HepG2 (cell line): ENCODE results near the gene MAN2A2. TPM values are rescaled to one million over a fixed set of nuclear protein-coding genes. Genes with fewer than 3 reads are reported as not detected.

Experiments
- ARID3A ChIP-seq: IDR thresholded peaks from 2 replicates; pipeline ENCODE4 v1.6.1; 2012; ENCODE audit warnings: low read depth, low read length, improper control_type of control experiment
- CREBL2 ChIP-seq: sonication (generic); formaldehyde crosslinking; IDR thresholded peaks from 2 replicates; pipeline ENCODE4 v1.8.1; 2023; ENCODE audit warnings: missing genetic modification reagents, mild to moderate bottlenecking, borderline replicate concordance
- E2F5 ChIP-seq: sonication (generic); formaldehyde crosslinking; conservative IDR thresholded peaks from 2 replicates; pipeline ENCODE4 v1.4.0; 2020; ENCODE audit warnings: missing genetic modification reagents
- SALL1 ChIP-seq: sonication (generic); formaldehyde crosslinking; IDR thresholded peaks from 2 replicates; pipeline ENCODE4 v1.8.0; 2022; ENCODE audit warnings: mild to moderate bottlenecking, missing genetic modification reagents
- SALL2 ChIP-seq: sonication (generic); formaldehyde crosslinking; IDR thresholded peaks from 2 replicates; pipeline ENCODE4 v1.8.1; 2023; ENCODE audit warnings: mild to moderate bottlenecking, missing genetic modification reagents, inconsistent platforms
- TFE3 ChIP-seq: IDR thresholded peaks from 2 replicates; pipeline ENCODE4 v1.6.1; 2016
- ZNF556 ChIP-seq: sonication (generic); formaldehyde crosslinking; IDR thresholded peaks from 2 replicates; pipeline ENCODE4 v1.4.0; 2020; ENCODE audit warnings: mild to moderate bottlenecking, missing genetic modification reagents, borderline replicate concordance
- ZSCAN30 ChIP-seq: sonication (generic); formaldehyde crosslinking; IDR thresholded peaks from 2 replicates; pipeline ENCODE4 v1.5.0; 2020; ENCODE audit warnings: mild to moderate bottlenecking, missing genetic modification reagents
- polyA plus RNA-seq, 8 experiments: library from polyadenylated mRNA; depleted of rRNA in 3 of 8; stranded (reverse) in 7 of 8; unstranded in 1 of 8; fragments of >200 nt; fragmentation: Illumina TruSeq in 4 of 8; extraction: Trizol in 4 of 8; gene quantifications; 2 replicates each; pipeline versions ENCODE4 v1.2.1 to v1.2.3, GENCODE V29; 2011 to 2016; ENCODE audit warnings: low read depth in 4 of 8, missing spikeins in 1 of 8, mixed read lengths in 1 of 8; ENCODE audit not compliant: insufficient read depth in 1 of 8
- total RNA-seq, 5 experiments: library from RNA; depleted of rRNA; stranded (reverse); fragments of >200 nt; fragmentation: Illumina TruSeq; extraction: Trizol; gene quantifications; 2 replicates each; pipeline ENCODE4 v1.2.3, GENCODE V29; 2016; ENCODE audit warnings: low read depth in 1 of 5
- TF ChIP-seq, protein P1 (sequence below): sonication (generic); formaldehyde crosslinking; IDR thresholded peaks from one replicate; pipeline ENCODE4 v1.5.1; 2020; ENCODE audit warnings: mild to moderate bottlenecking, missing genetic modification reagents; ENCODE audit errors: not compliant biosample characterization
- TF ChIP-seq, protein P2 (sequence below): sonication (generic); formaldehyde crosslinking; IDR thresholded peaks from 2 replicates; pipeline ENCODE4 v1.5.1; 2020; ENCODE audit warnings: mild to moderate bottlenecking, missing genetic modification reagents, moderate library complexity

Gene MAN2A2
- total and polyA plus RNA-seq, 2 of the 13 experiments (the other 11 are each of a cell fraction or from before 2014, with no cell fraction given): 17.5 to 51.5 TPM

DNA sequence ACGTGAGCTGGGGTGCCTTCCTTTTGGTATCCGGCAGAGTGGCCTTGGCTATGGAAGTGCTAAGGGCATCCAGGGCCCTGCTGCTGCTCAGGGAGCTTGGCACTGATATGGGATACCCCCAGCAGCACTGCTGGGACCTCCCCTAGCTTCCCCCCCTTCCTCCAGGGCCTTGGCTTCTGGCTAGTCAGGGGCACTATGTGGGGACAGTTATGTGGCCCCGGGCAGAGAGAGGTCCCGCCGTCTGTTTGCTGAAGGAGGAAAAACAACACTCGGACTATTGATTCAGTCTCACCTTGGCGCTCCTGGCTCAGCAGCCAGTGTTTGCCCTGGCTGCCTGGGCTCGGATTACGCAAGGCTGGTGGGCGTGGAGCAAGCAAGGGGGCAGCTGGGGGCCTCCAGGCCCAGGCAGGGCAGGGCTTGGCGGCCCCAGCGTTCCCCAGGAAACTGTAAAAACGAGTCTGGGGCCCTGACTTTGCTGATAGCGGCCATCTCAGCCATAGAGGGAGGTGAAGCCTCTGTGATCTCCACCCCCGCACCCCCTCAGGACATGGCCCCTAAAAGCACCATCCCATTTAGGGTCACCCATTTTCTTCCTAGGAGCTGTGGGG is 29.0 kb upstream of the MAN2A2 start (continued):
- TF ChIP-seq, protein P1, sequence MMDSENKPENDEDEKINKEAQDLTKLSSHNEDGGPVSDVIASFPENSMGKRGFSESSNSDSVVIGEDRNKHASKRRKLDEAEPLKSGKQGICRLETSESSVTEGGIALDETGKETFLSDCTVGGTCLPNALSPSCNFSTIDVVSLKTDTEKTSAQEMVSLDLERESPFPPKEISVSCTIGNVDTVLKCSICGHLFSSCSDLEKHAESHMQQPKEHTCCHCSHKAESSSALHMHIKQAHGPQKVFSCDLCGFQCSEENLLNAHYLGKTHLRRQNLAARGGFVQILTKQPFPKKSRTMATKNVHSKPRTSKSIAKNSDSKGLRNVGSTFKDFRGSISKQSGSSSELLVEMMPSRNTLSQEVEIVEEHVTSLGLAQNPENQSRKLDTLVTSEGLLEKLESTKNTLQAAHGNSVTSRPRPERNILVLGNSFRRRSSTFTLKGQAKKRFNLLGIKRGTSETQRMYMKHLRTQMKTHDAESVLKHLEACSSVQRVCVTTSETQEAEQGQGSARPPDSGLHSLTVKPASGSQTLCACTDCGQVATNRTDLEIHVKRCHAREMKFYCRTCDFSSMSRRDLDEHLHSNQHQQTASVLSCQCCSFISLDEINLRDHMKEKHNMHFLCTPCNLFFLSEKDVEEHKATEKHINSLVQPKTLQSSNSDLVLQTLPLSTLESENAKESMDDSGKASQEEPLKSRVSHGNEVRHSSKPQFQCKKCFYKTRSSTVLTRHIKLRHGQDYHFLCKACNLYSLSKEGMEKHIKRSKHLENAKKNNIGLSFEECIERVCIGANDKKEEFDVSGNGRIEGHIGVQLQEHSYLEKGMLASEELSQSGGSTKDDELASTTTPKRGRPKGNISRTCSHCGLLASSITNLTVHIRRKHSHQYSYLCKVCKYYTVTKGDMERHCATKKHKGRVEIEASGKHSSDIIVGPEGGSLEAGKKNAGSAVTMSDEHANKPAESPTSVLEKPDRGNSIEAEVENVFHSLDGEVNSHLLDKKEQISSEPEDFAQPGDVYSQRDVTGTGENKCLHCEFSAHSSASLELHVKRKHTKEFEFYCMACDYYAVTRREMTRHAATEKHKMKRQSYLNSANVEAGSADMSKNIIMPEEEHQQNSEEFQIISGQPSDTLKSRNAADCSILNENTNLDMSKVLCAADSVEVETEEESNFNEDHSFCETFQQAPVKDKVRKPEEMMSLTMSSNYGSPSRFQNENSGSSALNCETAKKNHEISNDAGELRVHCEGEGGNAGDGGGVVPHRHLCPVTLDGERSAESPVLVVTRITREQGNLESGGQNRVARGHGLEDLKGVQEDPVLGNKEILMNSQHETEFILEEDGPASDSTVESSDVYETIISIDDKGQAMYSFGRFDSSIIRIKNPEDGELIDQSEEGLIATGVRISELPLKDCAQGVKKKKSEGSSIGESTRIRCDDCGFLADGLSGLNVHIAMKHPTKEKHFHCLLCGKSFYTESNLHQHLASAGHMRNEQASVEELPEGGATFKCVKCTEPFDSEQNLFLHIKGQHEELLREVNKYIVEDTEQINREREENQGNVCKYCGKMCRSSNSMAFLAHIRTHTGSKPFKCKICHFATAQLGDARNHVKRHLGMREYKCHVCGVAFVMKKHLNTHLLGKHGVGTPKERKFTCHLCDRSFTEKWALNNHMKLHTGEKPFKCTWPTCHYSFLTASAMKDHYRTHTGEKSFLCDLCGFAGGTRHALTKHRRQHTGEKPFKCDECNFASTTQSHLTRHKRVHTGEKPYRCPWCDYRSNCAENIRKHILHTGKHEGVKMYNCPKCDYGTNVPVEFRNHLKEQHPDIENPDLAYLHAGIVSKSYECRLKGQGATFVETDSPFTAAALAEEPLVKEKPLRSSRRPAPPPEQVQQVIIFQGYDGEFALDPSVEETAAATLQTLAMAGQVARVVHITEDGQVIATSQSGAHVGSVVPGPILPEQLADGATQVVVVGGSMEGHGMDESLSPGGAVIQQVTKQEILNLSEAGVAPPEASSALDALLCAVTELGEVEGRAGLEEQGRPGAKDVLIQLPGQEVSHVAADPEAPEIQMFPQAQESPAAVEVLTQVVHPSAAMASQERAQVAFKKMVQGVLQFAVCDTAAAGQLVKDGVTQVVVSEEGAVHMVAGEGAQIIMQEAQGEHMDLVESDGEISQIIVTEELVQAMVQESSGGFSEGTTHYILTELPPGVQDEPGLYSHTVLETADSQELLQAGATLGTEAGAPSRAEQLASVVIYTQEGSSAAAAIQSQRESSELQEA (CRISPR knock-in tag): peak; percentile 41
- no peak for TF ChIP-seq ZSCAN30
- no peak for TF ChIP-seq CREBL2
- no peak for TF ChIP-seq E2F5
- no peak for TF ChIP-seq ARID3A
- TF ChIP-seq ZNF556 (CRISPR knock-in tag): peak; percentile 90
- TF ChIP-seq TFE3 (CRISPR knock-in tag): peak; percentile 77; the same call in 1 of the 2 replicates
- peak; percentile 99 for TF ChIP-seq SALL1 (CRISPR knock-in tag)
- TF ChIP-seq SALL2 (CRISPR knock-in tag): peak; percentile 65; the same call in 1 of the 2 replicates
- TF ChIP-seq, protein P2, sequence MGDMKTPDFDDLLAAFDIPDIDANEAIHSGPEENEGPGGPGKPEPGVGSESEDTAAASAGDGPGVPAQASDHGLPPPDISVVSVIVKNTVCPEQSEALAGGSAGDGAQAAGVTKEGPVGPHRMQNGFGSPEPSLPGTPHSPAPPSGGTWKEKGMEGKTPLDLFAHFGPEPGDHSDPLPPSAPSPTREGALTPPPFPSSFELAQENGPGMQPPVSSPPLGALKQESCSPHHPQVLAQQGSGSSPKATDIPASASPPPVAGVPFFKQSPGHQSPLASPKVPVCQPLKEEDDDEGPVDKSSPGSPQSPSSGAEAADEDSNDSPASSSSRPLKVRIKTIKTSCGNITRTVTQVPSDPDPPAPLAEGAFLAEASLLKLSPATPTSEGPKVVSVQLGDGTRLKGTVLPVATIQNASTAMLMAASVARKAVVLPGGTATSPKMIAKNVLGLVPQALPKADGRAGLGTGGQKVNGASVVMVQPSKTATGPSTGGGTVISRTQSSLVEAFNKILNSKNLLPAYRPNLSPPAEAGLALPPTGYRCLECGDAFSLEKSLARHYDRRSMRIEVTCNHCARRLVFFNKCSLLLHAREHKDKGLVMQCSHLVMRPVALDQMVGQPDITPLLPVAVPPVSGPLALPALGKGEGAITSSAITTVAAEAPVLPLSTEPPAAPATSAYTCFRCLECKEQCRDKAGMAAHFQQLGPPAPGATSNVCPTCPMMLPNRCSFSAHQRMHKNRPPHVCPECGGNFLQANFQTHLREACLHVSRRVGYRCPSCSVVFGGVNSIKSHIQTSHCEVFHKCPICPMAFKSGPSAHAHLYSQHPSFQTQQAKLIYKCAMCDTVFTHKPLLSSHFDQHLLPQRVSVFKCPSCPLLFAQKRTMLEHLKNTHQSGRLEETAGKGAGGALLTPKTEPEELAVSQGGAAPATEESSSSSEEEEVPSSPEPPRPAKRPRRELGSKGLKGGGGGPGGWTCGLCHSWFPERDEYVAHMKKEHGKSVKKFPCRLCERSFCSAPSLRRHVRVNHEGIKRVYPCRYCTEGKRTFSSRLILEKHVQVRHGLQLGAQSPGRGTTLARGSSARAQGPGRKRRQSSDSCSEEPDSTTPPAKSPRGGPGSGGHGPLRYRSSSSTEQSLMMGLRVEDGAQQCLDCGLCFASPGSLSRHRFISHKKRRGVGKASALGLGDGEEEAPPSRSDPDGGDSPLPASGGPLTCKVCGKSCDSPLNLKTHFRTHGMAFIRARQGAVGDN (CRISPR knock-in tag): peak; percentile 87
